Activated gamma-delta T cell treated with Interleukin-2 at 50 U/mL for 16 hours (primary cell): ENCODE data around the gene TTLL11.
"Not testable (repeated sequence)": the region's sequence is repeated elsewhere in the genome, so short reads cannot be mapped to it uniquely, and the experiment has no call there.

ENCODE experiments used
- DNase-seq: peaks from one replicate; pipeline ENCODE4 v3.0.0-alpha.2; 2020

TTLL11 gene

DNA sequence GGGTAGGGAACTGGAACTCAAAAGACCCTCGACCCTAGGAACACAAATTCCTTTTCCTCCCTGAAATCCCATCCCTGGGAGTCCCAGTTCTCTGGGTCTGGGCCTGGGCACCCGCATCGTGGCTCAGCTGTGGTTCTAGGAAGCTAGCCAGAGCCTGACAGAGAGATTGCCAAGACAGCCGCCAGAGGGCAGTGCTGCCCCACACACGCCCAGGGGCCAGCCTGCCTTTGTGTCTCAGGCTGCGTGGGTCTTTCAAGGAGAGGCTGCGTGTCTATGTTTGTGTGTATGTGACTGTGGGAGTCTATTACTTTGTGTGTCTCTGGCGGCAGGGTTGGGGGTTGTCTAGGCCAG lies 32.0 kb upstream of the TTLL11 start:
- peak; percentile 74 for DNase-seq

DNA sequence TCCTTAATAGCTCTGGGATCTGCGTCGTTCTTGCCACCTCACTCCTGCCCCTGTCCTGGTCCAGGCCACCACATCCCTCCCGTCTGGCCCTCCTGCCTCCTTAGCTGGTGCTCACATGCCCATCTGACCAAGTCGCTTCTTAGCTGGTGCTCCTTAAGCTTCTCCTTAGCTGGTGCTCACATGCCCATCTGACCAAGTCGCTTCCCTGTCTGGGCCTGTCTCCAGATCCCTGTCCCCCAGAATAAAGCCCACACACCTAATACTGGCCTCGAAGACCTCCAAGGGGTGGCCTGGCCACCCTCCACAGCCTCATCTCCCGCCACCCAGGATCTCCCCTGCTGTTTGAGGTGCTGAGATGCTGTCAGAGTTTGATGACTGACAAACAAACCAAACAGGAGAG lies 31.4 kb upstream of the TTLL11 start:
- no peak for DNase-seq

DNA sequence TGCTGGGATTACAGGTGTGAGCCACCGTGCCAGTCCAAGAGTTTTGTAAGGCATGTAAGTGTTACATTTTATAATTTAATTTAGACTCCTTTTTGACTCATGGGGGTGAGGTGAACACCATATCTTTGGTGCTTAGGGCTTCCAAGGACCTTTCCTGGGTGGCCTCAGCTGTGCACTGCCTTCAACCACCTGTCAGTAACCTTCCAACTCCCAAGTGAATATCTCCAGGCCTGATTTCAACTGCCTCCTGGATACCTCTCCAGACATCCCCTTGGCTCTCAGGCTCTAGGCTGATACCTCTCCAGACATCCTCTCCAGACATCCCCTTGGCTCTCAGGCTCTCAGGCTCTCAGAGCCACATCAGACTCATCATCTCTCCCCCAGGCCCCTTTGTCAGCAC lies 30.9 kb upstream of the TTLL11 start:
- no peak for DNase-seq

DNA sequence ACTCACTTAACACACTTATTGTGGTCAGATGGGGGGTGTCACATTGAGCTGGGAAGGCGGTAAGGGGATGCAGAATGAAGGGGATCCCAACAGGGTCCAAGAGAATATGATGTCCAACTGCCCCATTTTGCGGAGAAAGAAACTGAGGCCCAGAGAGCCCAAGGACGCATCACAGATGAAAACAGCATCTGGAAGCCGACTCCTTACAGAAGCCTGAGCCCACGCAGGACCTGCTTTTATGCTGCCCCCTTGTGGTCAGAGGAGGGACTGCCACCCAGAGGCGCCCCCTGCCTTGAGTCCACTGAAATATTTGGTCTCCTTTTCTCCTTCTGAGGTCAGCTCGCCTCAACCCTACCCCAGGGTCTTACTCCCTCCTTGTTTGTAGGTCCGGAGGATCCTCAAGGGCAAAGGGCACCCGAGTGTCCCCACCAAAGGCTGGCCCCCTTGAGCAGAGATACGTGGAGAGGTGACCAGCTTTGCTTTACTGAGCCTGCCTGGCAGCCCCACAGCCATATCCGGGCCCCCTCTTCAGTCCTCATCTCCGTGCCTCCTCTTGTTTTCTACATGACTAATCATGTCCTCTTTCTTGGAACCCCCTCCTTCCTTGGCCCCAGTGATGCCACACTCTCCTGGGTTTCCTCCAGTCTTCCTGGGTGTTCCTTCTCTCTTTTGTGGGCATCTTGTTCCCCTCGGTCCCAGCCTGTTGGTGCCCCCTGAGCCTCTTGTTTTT lies 30.0 kb upstream of the TTLL11 start:
- peak; percentile 68 for DNase-seq

DNA sequence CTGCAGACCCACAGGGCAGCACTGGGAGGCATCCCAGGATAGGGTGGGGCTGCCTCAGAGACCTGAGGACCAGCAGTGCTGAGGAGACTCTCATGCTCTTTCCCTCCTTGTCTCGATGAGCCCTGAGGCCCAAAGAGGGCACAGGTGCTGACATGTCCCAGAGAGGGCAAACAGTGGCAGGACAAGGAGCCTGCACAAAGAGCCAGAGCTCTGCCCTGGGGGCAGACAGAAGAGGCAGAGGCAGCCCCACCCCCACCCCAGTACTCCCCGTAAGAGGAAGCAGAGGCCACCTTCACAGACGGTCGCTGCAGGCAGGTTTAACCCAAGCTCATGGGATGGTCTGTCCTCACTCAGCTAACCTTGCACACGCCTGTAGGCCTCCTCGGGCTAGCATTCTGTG lies 29.4 kb upstream of the TTLL11 start:
- DNase-seq, result no peak

DNA sequence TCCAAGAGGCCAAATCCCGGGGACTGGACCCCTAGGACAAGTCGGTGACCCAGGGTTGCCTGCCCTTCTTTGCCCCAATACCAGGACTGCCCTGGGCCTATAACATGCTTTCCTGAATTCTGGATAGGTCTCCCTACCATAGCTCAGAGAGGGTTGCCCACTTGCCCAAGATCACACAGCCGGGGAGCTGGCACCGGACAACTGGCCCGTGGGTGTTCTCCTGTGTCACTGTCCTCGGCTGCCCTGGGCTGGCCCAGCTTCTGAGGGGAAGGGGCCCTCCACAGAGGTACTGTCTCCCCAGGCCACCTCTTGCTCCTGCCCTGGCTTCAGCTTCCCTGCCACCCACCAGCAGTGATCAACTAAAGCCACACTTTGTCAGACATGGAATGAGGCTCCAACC lies 28.8 kb upstream of the TTLL11 start:
- DNase-seq, result no peak

DNA sequence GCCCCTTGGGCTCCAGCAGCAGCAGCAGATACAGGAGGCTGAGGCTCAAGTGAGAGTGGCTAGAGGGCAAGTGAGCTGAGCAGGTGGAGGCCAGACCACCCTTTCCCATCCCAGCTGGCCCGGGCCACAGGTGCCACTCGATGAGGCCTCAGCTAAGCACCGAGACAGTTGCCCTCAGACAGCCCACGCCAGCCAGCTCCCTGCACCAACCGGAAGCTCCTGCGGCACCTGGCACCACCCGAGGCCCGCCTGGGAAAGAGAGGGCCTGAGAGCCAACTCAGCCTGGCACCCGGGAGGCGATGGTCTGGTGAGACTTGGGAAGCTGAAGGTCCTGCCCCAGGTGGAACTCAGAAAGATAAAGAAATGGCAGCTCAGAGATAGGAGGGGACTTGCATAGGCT lies 28.3 kb upstream of the TTLL11 start:
- no peak for DNase-seq

DNA sequence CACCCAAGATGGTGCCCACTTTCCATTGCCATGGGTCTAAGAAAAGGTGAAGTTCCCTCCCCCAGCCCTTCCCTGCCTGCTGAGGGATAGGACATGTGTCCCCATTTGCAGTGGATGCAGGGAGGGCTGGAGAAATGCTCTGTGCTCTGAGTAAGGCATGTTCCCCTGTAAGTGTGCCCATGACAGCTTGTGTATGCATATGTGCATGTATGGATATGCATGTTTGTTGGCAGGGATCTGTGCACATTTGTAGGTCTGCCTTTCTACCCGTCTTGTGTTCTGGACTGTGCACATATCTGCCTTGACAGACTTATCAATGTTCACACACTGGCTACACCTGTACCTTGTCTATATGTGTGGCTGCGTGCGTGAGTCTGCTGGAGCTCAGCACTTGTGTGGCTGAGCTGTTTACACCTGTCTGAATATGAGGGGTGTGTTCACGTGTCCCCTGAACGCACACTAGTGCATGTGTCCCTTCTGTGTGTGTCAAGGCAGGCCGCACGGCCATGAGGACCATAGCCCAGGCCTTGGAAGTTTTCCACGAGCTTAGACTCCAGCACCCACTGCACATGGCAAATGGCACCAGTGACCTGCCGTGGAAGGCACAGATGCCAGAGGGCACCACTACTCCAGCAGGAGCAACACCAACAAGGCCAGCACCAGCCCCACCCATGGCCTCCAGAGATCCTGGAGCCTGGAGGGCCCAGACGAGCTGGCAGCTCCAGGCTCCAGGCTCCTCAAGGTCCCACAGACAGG lies 27.4 kb upstream of the TTLL11 start:
- DNase-seq, result no peak

DNA sequence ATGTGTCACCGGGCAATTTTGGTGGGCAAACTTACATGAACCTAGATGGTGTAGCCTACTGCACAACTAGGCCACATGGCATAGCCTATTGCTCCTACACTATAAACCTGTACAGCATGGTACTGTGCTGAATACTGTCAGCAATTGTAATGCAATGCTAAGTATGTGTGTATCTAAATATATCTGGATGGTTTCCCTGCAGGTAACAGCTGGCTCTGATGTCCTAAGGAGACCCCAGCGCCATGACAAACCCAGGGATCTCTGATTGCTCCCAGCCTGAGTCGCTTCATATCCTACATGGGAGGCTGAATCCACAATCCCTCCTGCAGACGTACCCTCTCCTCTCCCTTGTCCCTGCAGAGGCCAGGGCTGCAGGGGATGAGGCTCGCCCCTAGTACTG lies 26.6 kb upstream of the TTLL11 start:
- no peak for DNase-seq

DNA sequence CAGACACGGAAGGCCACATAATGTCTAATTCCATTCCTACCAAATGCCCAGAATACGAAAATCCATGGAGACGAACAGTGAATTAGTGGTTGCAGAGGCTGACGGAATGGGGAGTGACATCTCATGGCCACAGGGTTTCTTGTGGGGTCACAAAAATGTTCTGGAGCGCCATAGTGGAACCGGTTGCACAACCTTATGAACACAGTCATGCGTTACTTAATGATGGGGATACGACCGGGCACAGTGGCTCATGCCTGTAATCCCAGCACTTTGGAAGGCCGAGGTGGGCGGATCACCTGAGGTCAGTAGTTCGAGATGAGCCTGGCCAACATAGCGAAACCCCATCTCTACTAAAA lies 26.0 kb upstream of the TTLL11 start:
- no peak for DNase-seq

DNA sequence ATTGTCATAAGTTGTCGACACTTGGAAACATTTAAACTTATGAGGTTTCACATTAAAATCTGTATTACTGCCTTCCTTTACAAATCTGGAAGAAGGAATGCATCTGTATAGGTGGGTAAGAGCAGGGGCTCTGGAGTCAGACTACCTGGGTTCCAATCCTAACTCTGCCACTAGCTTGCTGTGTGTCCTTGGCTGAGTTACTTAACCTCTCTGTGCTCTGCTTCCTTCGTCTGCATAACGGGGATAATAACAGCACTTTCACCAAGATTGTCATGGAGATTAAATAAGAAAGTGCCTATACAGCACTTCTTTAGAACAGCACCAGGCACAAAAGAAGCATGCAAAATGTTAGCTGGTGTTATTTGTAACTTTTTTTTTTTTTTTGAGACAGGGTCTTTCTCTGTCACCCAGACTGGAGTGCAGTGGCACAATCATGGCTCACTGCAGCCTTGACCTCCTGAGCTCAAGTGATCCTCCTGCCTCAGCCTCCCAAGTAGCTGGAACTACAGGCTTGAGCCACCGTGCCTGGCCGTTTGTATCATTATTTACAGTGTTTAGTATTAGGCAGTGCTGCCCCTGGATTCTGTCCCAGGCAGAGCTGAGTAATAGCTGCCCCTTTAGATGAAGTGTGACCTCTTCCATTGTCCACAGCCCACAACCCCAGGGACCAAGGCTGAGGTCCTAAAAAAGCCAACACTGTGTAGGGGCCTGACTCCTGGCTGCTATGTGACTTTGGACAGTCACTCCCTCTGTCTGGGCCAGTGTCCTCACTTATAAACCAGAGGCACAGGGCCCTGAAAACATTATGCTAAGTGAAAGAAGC lies 25.4 kb upstream of the TTLL11 start:
- no peak for DNase-seq

DNA sequence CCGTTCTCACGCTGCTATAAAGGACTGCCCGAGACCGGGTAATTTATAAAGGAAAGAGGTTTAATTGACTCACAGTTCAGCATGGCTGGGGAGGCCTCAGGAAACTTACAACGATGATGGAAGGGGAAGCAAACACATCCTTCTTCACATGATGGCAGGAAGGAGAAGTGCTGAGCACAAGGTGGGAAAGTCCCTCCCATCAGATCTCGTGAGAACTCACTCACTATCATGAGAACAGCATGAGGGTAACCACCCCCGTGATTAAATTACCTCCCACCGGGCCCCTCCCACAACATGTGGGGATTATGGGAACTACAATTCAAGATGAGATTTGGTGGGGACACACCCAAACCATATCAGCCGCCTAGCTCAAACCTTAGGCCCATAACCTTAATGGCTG lies 24.1 kb upstream of the TTLL11 start:
- not testable (repeated sequence) for DNase-seq

DNA sequence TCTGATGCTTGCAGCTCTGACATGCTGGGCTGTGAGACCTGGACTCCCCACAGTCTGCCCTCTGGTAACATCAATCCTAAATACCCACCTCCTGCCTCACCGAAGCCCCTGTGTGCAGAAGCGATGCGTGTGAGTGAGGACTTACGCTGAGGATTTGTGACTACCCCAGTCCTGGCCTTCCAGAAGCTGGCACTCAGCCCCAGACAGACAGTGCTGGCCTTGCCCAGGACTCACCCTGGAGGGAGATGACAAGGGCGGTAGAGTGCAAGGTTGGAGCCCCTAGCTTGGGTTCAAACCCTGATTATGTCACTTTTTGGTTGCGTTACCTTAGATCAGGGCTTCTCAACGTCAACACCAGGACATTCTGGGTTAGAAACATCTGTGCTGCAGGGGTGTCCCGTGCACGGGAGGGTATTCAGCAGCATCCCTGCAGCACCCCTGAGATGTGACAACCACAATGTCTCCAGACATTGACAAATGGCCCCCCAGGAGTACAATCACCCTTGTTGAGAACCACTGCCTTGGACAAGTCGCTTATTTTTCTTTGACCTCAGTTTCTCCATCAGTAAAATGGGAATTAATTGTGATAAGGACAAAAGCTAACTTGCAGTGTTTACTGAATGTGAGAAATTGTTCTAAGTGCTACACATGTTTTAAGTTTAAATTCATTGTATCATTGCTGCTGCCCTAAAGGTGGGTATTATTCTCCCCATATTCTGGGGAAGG lies 23.5 kb upstream of the TTLL11 start:
- DNase-seq, result no peak

DNA sequence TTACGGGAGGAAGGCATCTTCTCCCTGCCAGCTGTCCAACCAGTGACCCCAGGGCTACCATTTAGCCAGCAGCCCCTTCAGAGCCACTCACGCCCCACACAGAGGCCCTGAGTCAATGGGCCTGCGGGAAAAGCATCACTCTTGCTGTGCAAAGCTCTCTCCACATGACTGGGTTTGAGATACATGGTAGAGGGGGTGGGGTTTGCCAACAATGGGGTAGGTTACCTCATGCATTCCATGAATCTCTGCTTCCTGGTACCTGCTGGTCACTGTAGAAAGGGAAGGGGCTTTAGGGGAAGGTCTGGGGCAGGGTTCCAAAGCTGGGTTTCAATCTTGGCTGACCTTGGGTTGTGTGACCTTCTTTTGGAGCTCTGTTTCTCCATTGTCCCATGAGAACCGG lies 22.9 kb upstream of the TTLL11 start:
- no peak for DNase-seq

DNA sequence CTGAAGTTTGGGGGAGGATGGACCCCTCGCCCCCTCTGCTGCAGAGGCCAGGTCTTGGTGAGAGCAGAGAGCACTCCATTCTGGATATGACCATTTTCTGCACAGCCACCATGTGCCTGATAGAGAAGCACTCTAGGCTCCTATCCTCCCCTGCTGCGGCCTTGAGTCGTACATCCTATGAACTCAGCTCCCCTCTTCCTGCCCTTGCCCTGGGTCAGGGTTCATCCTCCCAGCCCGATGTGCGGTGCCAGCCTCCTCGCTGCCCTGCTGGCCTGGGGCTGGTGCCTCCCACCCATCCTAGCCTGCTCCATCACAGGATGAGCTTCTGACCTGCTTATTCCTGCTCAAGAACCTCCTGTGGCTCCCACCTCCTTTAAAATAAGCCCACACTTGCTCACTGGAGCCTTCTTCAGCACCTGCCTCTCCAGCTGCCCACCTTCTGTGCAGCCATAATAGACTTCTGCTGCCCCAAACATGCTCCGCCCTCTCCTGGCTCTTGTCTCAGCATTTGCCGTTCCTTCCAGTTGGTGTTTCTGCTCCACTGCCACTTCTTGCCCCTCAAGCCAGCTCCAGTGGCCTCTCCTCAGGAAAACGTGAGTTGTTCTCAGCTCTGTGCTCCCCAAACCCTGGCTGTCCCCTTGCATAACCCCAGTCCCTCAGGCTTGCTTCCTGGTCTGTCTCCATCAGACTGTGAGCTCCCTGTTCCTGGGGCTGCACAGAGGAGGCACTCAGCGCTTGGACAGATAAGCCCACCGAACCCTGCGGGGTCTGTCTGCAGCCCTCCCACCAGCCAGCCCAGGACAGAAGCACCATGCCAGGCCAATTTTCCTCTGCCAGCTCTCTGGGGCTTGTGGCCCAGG lies 22.3 kb upstream of the TTLL11 start:
- DNase-seq, result no peak

DNA sequence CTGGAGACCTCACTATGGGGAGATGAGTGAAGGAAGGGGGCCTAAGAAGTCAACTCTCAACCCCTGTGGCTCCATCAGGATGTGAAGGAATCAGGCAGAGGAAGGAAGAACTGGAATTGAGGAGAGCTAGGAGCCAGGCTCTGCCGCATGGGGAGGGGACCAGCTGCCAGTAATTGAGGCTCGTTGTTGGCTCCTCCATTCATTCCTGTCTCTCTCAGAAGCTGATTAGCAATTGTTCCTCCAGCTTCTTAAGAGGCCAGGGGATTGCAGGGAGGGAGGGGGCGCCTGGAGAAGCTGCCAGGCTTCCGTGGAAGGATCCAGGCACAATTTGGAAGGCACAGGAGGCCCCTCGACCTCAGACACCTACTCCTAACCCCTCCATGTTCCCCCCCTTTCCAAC lies 20.5 kb upstream of the TTLL11 start:
- DNase-seq, result no peak

DNA sequence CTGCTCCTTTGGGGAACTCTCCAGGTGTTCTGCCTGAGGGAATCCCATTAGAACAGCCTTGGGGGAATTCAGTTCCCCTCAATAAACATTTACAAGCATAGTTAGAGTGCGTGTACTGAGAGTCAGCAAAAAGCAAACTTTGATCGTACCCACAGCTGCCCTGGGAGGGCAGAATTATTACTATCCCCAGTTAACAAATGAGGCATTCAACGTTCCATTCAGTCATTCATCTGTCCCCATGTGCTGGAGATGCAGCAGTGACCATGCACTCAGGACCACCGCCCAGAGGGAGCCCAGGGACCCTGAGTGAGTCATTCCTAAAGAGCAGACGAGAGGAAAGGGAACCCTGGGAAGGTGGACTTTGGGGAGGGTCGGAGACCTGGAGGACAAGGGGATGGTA lies 19.1 kb upstream of the TTLL11 start:
- DNase-seq, result no peak

DNA sequence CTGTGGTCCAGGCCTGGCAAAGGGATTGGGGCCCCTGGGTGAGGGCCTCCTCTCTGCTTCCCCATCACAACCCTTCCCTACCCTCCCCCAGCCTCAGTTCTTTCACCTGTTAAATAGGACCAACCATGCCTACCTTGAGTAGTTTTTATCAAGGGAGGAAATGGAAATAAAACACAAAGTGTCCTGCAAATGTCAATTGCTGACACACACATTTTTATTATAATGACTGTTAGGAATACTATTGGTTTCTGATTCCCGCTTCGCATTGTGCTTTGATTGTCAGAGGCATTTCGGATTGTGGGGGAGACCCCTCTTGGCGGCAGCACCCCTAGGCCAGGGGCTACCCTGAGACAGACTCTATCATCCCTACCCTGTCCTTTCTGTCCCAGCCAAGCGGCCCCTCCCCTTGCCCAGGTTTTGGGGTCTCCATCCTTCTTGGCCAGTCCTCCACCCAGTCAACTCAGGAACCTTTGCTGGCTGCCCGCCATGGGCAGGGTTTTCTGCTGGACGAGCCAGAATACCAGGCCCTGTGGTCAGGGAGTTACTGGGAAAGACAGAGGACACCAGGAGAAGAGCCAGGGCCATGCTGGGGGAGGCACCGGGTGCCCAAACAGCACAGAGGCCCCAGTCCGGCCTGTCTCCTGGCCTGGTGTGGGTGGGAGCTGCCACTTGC lies 18.4 kb upstream of the TTLL11 start:
- DNase-seq, result no peak

DNA sequence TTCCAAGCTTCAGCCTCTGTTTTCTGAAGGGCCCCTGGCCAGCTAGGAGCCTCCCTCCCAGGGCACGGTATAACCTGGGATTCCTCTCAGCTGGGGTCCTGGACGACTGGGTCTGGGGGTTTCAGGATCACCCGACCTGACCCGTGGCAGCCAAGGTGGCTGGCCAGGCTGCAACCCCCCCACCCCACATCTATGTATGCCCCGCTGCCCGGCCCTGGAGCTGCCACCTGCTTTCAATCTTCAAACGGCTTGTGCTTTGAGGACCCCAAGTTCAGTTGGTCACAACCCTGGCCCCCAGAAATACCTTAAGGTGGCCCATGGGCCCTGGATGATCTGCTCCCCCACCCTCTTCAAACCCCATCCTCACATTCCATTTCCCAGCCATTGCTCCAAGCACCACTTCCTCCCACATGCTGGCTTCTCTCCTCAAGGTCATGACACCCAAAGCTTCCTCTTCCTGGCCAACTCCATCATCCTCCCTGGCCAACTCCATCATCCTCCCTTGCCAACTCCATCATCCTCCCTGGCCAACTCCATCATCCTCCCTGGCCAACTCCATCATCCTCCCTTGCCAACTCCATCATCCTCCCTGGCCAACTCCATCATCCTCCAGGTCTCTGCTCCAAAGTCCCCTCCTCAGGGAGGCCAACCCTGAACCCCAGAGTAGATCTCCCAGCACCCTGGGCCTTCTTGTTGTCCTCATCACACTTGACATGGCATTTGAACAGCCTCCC lies 17.2 kb upstream of the TTLL11 start:
- DNase-seq, result no peak

DNA sequence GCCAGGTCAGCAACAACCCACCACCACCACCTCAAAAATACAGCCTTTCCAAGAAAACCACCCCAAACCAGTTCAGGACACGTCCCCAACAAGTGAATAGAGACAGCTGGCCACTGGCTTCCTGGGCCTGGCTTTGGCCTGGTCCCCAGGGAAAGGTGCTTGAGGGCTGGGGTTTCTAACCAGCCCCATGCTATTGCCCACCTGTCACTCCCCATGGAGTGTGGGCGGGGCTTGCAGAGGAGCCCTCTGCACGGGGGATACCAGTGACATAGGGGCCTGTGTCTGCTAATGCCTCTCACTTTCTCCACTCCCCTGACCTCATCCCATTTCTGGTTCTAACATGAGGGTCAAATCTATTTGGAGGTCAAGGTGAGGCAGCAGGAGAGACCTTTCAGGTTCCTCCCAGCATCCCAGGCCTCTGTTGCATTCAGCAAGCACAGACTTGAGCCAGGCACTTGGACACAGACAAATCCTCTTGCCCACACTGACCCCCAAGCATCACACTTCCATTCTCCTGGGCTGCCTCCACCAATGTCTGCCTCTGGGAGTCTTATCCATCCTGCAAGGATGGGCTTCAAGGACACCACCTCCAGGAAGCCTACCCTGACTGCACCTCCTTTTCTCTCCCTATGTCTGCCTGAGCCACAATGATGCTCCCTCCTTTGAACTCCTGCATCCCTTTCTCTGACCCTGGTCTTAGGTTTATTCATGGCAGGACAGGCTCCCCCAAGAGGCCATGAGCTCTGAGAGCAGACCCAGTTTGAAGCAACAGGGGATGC lies 16.1 kb upstream of the TTLL11 start:
- no peak for DNase-seq
